ENCODE measurements around the gene PDE4A.

- TF ChIP-seq FOXM1 (IDR thresholded peaks at IDR 0.05; ENCODE audit: borderline replicate concordance, low read depth) (no peak), EP300 (IDR thresholded peaks at IDR 0.05; ENCODE audit: borderline replicate concordance) (no peak), EGR1 (IDR thresholded peaks at IDR 0.05) (no peak), YY1 (IDR thresholded peaks at IDR 0.05; ENCODE audit: low read depth) (no peak), TEAD4 (IDR thresholded peaks at IDR 0.05) (no peak), NFIC (IDR thresholded peaks at IDR 0.05) (no peak), MAX (IDR thresholded peaks at IDR 0.05) (no peak), TAF1 (IDR thresholded peaks at IDR 0.05; ENCODE audit: low read depth) (no peak), RAD21 (IDR thresholded peaks at IDR 0.05; ENCODE audit: low read depth) (no peak), ZBTB7A (IDR thresholded peaks at IDR 0.05; ENCODE audit: low read depth) (no peak), CEBPB (IDR thresholded peaks at IDR 0.05) (no peak)
- TF ChIP-seq, protein P1, sequence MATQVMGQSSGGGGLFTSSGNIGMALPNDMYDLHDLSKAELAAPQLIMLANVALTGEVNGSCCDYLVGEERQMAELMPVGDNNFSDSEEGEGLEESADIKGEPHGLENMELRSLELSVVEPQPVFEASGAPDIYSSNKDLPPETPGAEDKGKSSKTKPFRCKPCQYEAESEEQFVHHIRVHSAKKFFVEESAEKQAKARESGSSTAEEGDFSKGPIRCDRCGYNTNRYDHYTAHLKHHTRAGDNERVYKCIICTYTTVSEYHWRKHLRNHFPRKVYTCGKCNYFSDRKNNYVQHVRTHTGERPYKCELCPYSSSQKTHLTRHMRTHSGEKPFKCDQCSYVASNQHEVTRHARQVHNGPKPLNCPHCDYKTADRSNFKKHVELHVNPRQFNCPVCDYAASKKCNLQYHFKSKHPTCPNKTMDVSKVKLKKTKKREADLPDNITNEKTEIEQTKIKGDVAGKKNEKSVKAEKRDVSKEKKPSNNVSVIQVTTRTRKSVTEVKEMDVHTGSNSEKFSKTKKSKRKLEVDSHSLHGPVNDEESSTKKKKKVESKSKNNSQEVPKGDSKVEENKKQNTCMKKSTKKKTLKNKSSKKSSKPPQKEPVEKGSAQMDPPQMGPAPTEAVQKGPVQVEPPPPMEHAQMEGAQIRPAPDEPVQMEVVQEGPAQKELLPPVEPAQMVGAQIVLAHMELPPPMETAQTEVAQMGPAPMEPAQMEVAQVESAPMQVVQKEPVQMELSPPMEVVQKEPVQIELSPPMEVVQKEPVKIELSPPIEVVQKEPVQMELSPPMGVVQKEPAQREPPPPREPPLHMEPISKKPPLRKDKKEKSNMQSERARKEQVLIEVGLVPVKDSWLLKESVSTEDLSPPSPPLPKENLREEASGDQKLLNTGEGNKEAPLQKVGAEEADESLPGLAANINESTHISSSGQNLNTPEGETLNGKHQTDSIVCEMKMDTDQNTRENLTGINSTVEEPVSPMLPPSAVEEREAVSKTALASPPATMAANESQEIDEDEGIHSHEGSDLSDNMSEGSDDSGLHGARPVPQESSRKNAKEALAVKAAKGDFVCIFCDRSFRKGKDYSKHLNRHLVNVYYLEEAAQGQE (IDR thresholded peaks at IDR 0.05; ENCODE audit: low read depth): no peak
- TF ChIP-seq, protein P2, sequence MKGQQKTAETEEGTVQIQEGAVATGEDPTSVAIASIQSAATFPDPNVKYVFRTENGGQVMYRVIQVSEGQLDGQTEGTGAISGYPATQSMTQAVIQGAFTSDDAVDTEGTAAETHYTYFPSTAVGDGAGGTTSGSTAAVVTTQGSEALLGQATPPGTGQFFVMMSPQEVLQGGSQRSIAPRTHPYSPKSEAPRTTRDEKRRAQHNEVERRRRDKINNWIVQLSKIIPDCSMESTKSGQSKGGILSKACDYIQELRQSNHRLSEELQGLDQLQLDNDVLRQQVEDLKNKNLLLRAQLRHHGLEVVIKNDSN (IDR thresholded peaks at IDR 0.05): no peak
These were observed 32.6 kb downstream of the PDE4A start for GRCh38 chr19:10452726-10453618.
